WTC11 (cell line): Measurements from ENCODE around the gene CMPK2.

Experiments
- AFF4 ChIP-seq: sonication (generic); formaldehyde crosslinking; IDR thresholded peaks from 2 replicates; pipeline ENCODE4 v1.8.1; 2023; ENCODE audit warnings: mild to moderate bottlenecking, missing genetic modification reagents, borderline replicate concordance
- ATF3 ChIP-seq: sonication (generic); formaldehyde crosslinking; conservative IDR thresholded peaks from 2 replicates; pipeline ENCODE4 v1.8.1; 2022; ENCODE audit warnings: mild to moderate bottlenecking, missing genetic modification reagents
- CBFB ChIP-seq: sonication (generic); formaldehyde crosslinking; IDR thresholded peaks from 2 replicates; pipeline ENCODE4 v1.8.1; 2022; ENCODE audit warnings: mild to moderate bottlenecking, low read depth, missing genetic modification reagents
- CTCF ChIP-seq: fragments of 200-600 bp; IDR thresholded peaks from 2 replicates; pipeline ENCODE4 v1.8.0; 2022; ENCODE audit warnings: antibody characterized with exemption
- E2F1 ChIP-seq: sonication (generic); formaldehyde crosslinking; IDR thresholded peaks from 2 replicates; pipeline ENCODE4 v1.8.0; 2022; ENCODE audit warnings: mild to moderate bottlenecking, missing genetic modification reagents
- ESRRA ChIP-seq: sonication (generic); formaldehyde crosslinking; IDR thresholded peaks from 2 replicates; pipeline ENCODE4 v1.8.1; 2022; ENCODE audit warnings: mild to moderate bottlenecking, missing genetic modification reagents, borderline replicate concordance
- GABPB1 ChIP-seq: sonication (generic); formaldehyde crosslinking; IDR thresholded peaks from 2 replicates; pipeline ENCODE4 v1.8.1; 2023; ENCODE audit warnings: mild to moderate bottlenecking, missing genetic modification reagents
- HMGXB4 ChIP-seq: sonication (generic); formaldehyde crosslinking; IDR thresholded peaks from 2 replicates; pipeline ENCODE4 v1.8.1; 2023; ENCODE audit warnings: mild to moderate bottlenecking, moderate library complexity, missing genetic modification reagents
- NR2C2 ChIP-seq: sonication (generic); formaldehyde crosslinking; IDR thresholded peaks from 2 replicates; pipeline ENCODE4 v1.8.0; 2022; ENCODE audit warnings: mild to moderate bottlenecking, missing genetic modification reagents
- NR3C1 ChIP-seq: sonication (generic); formaldehyde crosslinking; conservative IDR thresholded peaks from 2 replicates; pipeline ENCODE4 v1.8.1; 2023; ENCODE audit warnings: low read depth, mild to moderate bottlenecking, missing genetic modification reagents
- PRDM15 ChIP-seq: sonication (generic); formaldehyde crosslinking; IDR thresholded peaks from 2 replicates; pipeline ENCODE4 v1.8.0; 2022; ENCODE audit warnings: missing genetic modification reagents
- USF1 ChIP-seq: sonication (generic); formaldehyde crosslinking; IDR thresholded peaks from 2 replicates; pipeline ENCODE4 v1.8.0; 2022; ENCODE audit warnings: mild to moderate bottlenecking, missing genetic modification reagents

GRCh38 chr2:6877402-6878304 is 11.9 kb upstream of the CMPK2 start, which contains the start of gene RSAD2:
- TF ChIP-seq NR2C2 (CRISPR knock-in tag) (no peak), ATF3 (no peak), CTCF (no peak), NR3C1 (CRISPR knock-in tag) (no peak), ESRRA (CRISPR knock-in tag) (no peak), E2F1 (no peak), PRDM15 (no peak), CBFB (CRISPR knock-in tag) (no peak), AFF4 (CRISPR knock-in tag) (no peak), GABPB1 (CRISPR knock-in tag) (no peak), USF1 (CRISPR knock-in tag) (no peak), HMGXB4 (CRISPR knock-in tag) (no peak)
